Fibroblast of lung (primary cell): ENCODE data around the gene NDRG3. TPM values are rescaled to one million over a fixed set of nuclear protein-coding genes. Genes with fewer than 3 reads are reported as not detected.
"Not testable (repeated sequence)": the region's sequence is repeated elsewhere in the genome, so short reads cannot be mapped to it uniquely, and the experiment has no call there.

ENCODE experiments used
- DNase-seq, 2 donors: peaks; one replicate each; pipeline versions ENCODE4 v3.0.0 to v3.0.0-alpha.2; 2010; ENCODE audit warnings: low read depth in 2 of 2
- H2AFZ ChIP-seq: 2 replicates; pipeline ENCODE4 v1.5.1; 2012; ENCODE audit warnings: low read length, control low read depth, inconsistent platforms
- H3K27ac ChIP-seq: 2 replicates; pipeline ENCODE4 v1.5.1; 2011; ENCODE audit warnings: low read length, control low read depth; ENCODE audit not compliant: insufficient read depth
- H3K27me3 ChIP-seq: 2 replicates; pipeline ENCODE4 v1.5.1; 2011; ENCODE audit warnings: mild to moderate bottlenecking, low read length; ENCODE audit not compliant: control insufficient read depth, insufficient read depth
- H3K36me3 ChIP-seq: 2 replicates; pipeline ENCODE4 v1.5.1; 2011; ENCODE audit warnings: low read length; ENCODE audit not compliant: control insufficient read depth, insufficient read depth
- H3K4me1 ChIP-seq: 2 replicates; pipeline ENCODE4 v1.5.1; 2011; ENCODE audit warnings: low read length; ENCODE audit not compliant: control insufficient read depth, insufficient read depth; ENCODE audit errors: extremely low read depth
- H3K4me2 ChIP-seq: 2 replicates; pipeline ENCODE4 v1.5.1; 2011; ENCODE audit warnings: low read length, control low read depth; ENCODE audit not compliant: insufficient read depth; ENCODE audit errors: extremely low read depth
- H3K4me3 ChIP-seq, 4 experiments: fragments of 200-600 bp in 1 of 4; sonication (generic) in 1 of 4; replicated peaks in 1 of 4; 2 replicates each; pipeline ENCODE4 v1.5.1; 2011 to 2016; ENCODE audit warnings: low read length in 4 of 4, low read depth in 3 of 4, mild to moderate bottlenecking in 3 of 4, control low read depth in 2 of 4, inconsistent platforms in 1 of 4, mixed read lengths in 1 of 4; ENCODE audit not compliant: insufficient read depth in 1 of 4; ENCODE audit errors: control extremely low read depth in 1 of 4
- H3K79me2 ChIP-seq: 2 replicates; pipeline ENCODE4 v1.5.1; 2012; ENCODE audit warnings: mild to moderate bottlenecking, low read length, inconsistent platforms; ENCODE audit not compliant: control insufficient read depth, insufficient read depth
- H3K9ac ChIP-seq: 2 replicates; pipeline ENCODE4 v1.5.1; 2011; ENCODE audit warnings: mild to moderate bottlenecking, low read length, control low read depth; ENCODE audit not compliant: insufficient read depth
- H3K9me3 ChIP-seq: 2 replicates; pipeline ENCODE4 v1.5.1; 2012; ENCODE audit warnings: low read depth, low read length; ENCODE audit not compliant: control insufficient read depth, insufficient read depth
- H4K20me1 ChIP-seq: 2 replicates; pipeline ENCODE4 v1.5.1; 2011; ENCODE audit warnings: low read length; ENCODE audit not compliant: control insufficient read depth, insufficient read depth; ENCODE audit errors: extremely low read depth
- CTCF ChIP-seq, 2 donors: IDR thresholded peaks in 1 of 2; conservative IDR thresholded peaks in 1 of 2; 1 replicate in 1 of 2; 2 replicates in 1 of 2; pipeline ENCODE4 v1.5.1; 2011 to 2012; ENCODE audit warnings: low read length in 2 of 2, control low read depth in 1 of 2, inconsistent platforms in 1 of 2, low read depth in 1 of 2, mild to moderate bottlenecking in 1 of 2
- EZH2 ChIP-seq: IDR thresholded peaks from 2 replicates; pipeline ENCODE4 v1.5.1; 2012; ENCODE audit warnings: low read length, control low read depth, mild to moderate bottlenecking; ENCODE audit errors: missing control alignments
- polyA plus RNA-seq, 2 donors: library from polyadenylated mRNA; depleted of rRNA in 1 of 2; stranded (reverse) in 1 of 2; unstranded in 1 of 2; fragments of >200 nt; gene quantifications; 2 replicates each; pipeline ENCODE4 v1.2.1, GENCODE V29; 2011 to 2012; ENCODE audit warnings: missing spikeins in 1 of 2
- total RNA-seq: library from RNA; depleted of rRNA; stranded (reverse); fragments of >200 nt; gene quantifications from 2 replicates; pipeline ENCODE4 v1.2.1, GENCODE V29; 2014

The NDRG3 gene
- total and polyA plus RNA-seq, 2 donors (not counting 1 experiment from before 2014, with no cell fraction given): 37.8 TPM

GRCh38 chr20:36682311-36682710 is 63.6 kb downstream of the NDRG3 start:
- Histone ChIP-seq H3K9me3 (no peaks in the 10 kb centered on the region), H2AFZ (no peak overlapping the region), H3K27me3 (no peaks in the 10 kb centered on the region), H3K4me2 (no peak overlapping the region), H3K4me3 (no peak overlapping the region), H3K36me3 (no peaks in the 10 kb centered on the region), H3K27ac (no peak overlapping the region), H3K4me1 (no peaks in the 10 kb centered on the region), H3K9ac (no peak overlapping the region), H4K20me1 (no peaks in the 10 kb centered on the region), H3K79me2 (no peaks in the 10 kb centered on the region)
- DNase-seq: no peak
- TF ChIP-seq CTCF (conservative IDR thresholded peaks at IDR 0.05 in 1 of 2, IDR thresholded peaks at IDR 0.05 in 1 of 2; ENCODE audit: low read depth in 1 of 2, low read length in 2 of 2): no peak
- TF ChIP-seq EZH2: no peak

- Histone ChIP-seq H3K27me3 (no peaks in the 10 kb centered on the region), H3K27ac (no peak overlapping the region), H2AFZ (no peak overlapping the region), H3K4me3 (no peak overlapping the region), H3K9me3 (no peaks in the 10 kb centered on the region), H3K4me2 (no peak overlapping the region), H3K9ac (no peak overlapping the region), H4K20me1 (no peaks in the 10 kb centered on the region), H3K4me1 (no peaks in the 10 kb centered on the region), H3K79me2 (no peaks in the 10 kb centered on the region), H3K36me3 (no peaks in the 10 kb centered on the region)
- no peak for DNase-seq
- no peak for TF ChIP-seq CTCF (conservative IDR thresholded peaks at IDR 0.05 in 1 of 2, IDR thresholded peaks at IDR 0.05 in 1 of 2; ENCODE audit: low read depth in 1 of 2, low read length in 2 of 2)
- TF ChIP-seq EZH2: no peak
Observed at GRCh38 chr20:36677422-36677771, 68.5 kb downstream of the NDRG3 start.

GRCh38 chr20:36676701-36677421 is 69.0 kb downstream of the NDRG3 start:
- Histone ChIP-seq H3K27ac (no peak overlapping the region), H3K4me3 (no peak overlapping the region), H3K27me3 (no peaks in the 10 kb centered on the region), H2AFZ (no peak overlapping the region), H3K36me3 (no peaks in the 10 kb centered on the region), H4K20me1 (no peaks in the 10 kb centered on the region), H3K4me2 (no peak overlapping the region), H3K9ac (no peak overlapping the region), H3K79me2 (no peaks in the 10 kb centered on the region), H3K4me1 (no peaks in the 10 kb centered on the region), H3K9me3 (no peaks in the 10 kb centered on the region)
- no peak for TF ChIP-seq EZH2
- TF ChIP-seq CTCF (conservative IDR thresholded peaks at IDR 0.05 in 1 of 2, IDR thresholded peaks at IDR 0.05 in 1 of 2; ENCODE audit: low read depth in 1 of 2, low read length in 2 of 2): no peak
- DNase-seq: no peak

GRCh38 chr20:36675545-36675944 is 70.3 kb downstream of the NDRG3 start:
- H3K4me2 ChIP-seq, H2AFZ ChIP-seq, H3K27ac ChIP-seq, H3K9me3 ChIP-seq, H3K4me1 ChIP-seq, H3K27me3 ChIP-seq, H3K9ac ChIP-seq, DNase-seq, H4K20me1 ChIP-seq, H3K4me3 ChIP-seq, H3K79me2 ChIP-seq, H3K36me3 ChIP-seq: not testable (repeated sequence)
